ENCODE data around the gene LRRK2.

The LRRK2 gene

DNA sequence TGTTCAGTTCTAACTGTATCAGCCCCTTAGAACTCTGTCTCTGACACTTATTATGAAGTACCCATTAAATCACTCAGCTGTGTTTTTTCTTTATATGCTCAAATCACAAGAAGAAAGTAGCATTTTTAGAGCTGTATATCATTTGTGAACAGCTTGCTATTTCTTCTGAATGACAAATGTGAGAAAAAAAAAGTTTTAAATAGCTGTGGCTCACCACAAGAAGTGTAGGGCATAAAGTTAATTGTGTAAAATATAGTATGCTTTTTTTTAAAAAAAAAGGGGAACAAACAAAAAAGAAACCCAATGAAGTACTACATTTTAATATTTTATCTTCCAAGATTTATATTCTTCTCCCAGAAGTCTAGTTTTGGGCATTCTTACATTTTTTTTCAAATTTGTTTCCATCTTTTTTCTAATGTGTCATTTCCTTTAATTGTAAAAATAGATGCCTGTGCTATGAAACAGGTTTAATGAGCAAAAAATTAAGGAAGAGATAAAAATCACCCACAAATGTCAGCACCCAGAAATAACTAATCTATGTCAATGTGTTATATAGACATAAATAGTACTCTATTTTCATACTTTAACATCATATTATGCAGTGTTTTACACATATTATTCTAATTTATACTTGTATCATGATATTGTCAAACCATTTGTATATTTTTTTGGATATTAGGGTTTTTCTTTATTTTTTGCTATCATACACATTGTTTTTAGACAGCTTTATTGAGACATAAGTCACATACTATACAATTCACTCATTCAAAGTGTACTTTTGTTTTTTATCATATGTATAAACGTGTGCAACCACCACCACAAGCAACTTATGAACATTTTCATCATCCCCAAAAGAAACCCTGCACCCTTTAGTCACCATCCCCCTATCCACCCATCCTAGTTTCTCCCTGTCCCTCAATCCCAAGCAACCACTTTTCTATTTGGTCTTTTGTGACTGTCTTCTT is 22.4 kb upstream of the LRRK2 start:
- Histone ChIP-seq H3K27me3 (ENCODE audit: control insufficient read depth, insufficient read depth, low read length) (no peaks in the 10 kb centered on the region), H3K4me2 (ENCODE audit: low read length) (no peak overlapping the region), H3K36me3 (ENCODE audit: control insufficient read depth, insufficient read depth, low read length) (no peaks in the 10 kb centered on the region), H3K4me3 (ENCODE audit: low read depth, low read length) (no peak overlapping the region), H2AFZ (no peak overlapping the region), H3K9ac (no peak overlapping the region), H3K27ac (no peak overlapping the region), H3K79me2 (no peaks in the 10 kb centered on the region), H3K9me3 (ENCODE audit: control insufficient read depth, low read length) (no peaks in the 10 kb centered on the region), H3K4me1 (no peaks in the 10 kb centered on the region)
- TF ChIP-seq, protein P1, sequence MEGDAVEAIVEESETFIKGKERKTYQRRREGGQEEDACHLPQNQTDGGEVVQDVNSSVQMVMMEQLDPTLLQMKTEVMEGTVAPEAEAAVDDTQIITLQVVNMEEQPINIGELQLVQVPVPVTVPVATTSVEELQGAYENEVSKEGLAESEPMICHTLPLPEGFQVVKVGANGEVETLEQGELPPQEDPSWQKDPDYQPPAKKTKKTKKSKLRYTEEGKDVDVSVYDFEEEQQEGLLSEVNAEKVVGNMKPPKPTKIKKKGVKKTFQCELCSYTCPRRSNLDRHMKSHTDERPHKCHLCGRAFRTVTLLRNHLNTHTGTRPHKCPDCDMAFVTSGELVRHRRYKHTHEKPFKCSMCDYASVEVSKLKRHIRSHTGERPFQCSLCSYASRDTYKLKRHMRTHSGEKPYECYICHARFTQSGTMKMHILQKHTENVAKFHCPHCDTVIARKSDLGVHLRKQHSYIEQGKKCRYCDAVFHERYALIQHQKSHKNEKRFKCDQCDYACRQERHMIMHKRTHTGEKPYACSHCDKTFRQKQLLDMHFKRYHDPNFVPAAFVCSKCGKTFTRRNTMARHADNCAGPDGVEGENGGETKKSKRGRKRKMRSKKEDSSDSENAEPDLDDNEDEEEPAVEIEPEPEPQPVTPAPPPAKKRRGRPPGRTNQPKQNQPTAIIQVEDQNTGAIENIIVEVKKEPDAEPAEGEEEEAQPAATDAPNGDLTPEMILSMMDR (IDR thresholded peaks at IDR 0.05) = no peak

DNA sequence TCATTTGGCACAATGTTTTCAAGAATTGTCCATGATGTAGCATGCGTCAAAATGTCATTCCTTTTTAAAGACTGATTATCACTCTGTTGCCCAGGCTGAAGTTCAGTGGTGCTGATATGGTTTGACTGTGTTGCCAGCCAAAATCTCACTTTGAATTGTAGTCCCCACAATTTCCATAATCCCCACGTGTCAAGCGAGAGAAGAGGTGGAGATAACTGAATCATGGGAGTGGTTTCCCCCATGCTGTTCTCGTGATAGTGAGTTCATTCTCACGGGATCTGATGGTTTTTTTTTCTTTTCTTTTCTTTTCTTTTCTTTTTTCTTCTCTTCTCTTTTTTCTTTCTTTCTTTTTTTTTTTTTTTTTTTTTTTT is 21.8 kb upstream of the LRRK2 start:
- Histone ChIP-seq H2AFZ (no peak overlapping the region), H3K9ac (no peak overlapping the region), H3K9me3 (ENCODE audit: control insufficient read depth, low read length) (no peaks in the 10 kb centered on the region), H3K27ac (no peak overlapping the region), H3K36me3 (ENCODE audit: control insufficient read depth, insufficient read depth, low read length) (no peaks in the 10 kb centered on the region), H3K4me3 (ENCODE audit: low read depth, low read length) (no peak overlapping the region), H3K27me3 (ENCODE audit: control insufficient read depth, insufficient read depth, low read length) (no peaks in the 10 kb centered on the region), H3K4me2 (ENCODE audit: low read length) (no peak overlapping the region), H3K79me2 (no peaks in the 10 kb centered on the region), H3K4me1 (peaks cover 5% of the 10 kb centered on the region)
- TF ChIP-seq, protein P1 (IDR thresholded peaks at IDR 0.05) = no peak

DNA sequence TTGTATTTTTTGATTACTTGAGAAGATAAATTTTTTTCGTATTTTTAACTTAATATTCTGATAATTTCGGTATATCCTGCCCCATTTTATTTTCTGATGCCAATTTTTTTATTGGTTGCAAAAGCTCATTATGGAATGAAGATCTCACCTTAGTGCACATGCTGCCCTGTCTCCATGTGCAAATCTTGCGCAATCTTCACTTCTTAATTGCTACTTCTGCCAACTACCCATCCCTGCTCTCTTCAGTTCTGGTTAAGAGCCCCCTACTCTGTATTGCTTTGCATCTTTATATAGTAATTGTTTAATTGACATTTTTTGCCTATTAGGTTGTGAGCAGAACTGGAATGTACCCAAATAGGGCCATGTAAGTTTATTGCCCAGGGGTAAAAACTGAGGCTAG is 20.5 kb upstream of the LRRK2 start:
- H2AFZ ChIP-seq = no peak overlapping the region
- H3K4me2 ChIP-seq (ENCODE audit: low read length) = no peak overlapping the region
- H3K4me3 ChIP-seq (ENCODE audit: low read depth, low read length) = no peak overlapping the region
- TF ChIP-seq, protein P1 (IDR thresholded peaks at IDR 0.05) = no peak
- H3K36me3 ChIP-seq (ENCODE audit: control insufficient read depth, insufficient read depth, low read length) = no peaks in the 10 kb centered on the region
- H3K9me3 ChIP-seq (ENCODE audit: control insufficient read depth, low read length) = no peaks in the 10 kb centered on the region
- no peaks in the 10 kb centered on the region for H3K79me2 ChIP-seq
- H3K4me1 ChIP-seq = peaks cover 5% of the 10 kb centered on the region
- no peaks in the 10 kb centered on the region for H3K27me3 ChIP-seq (ENCODE audit: control insufficient read depth, insufficient read depth, low read length)
- no peak overlapping the region for H3K9ac ChIP-seq
- no peak overlapping the region for H3K27ac ChIP-seq

DNA sequence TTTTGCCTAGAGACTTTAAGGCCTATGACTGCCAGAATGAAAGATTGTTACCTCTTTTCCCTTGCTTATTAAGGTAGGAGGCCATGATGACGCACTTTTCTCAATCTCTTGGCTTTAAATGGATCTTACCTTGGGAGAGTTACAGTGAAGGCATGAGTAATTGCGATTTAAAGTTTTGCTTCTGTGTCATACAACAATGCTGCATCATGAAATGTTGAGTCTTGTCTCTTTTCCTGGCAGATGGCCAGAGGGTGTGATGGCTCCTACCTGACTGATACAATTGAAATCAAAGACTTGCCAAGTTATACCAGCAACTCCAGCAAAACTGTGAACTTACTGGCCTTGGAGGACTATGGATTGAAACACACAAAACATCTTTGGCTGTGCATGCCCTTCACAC is 17.2 kb upstream of the LRRK2 start:
- H3K4me3 ChIP-seq (ENCODE audit: low read depth, low read length) = no peak overlapping the region
- H3K36me3 ChIP-seq (ENCODE audit: control insufficient read depth, insufficient read depth, low read length) = no peaks in the 10 kb centered on the region
- peaks cover 5% of the 10 kb centered on the region for H3K4me1 ChIP-seq
- no peaks in the 10 kb centered on the region for H3K27me3 ChIP-seq (ENCODE audit: control insufficient read depth, insufficient read depth, low read length)
- no peak overlapping the region for H2AFZ ChIP-seq
- peaks cover 2% of the 10 kb centered on the region for H3K9me3 ChIP-seq (ENCODE audit: control insufficient read depth, low read length)
- H3K9ac ChIP-seq = no peak overlapping the region
- TF ChIP-seq, protein P1 (IDR thresholded peaks at IDR 0.05) = no peak
- H3K4me2 ChIP-seq (ENCODE audit: low read length) = no peak overlapping the region
- H3K27ac ChIP-seq = no peak overlapping the region
- no peaks in the 10 kb centered on the region for H3K79me2 ChIP-seq
